ENCODE measurements around the gene ANKRD31.
"Not testable (repeated sequence)": the region's sequence is repeated elsewhere in the genome, so short reads cannot be mapped to it uniquely, and the experiment has no call there.

Gene ANKRD31

DNA sequence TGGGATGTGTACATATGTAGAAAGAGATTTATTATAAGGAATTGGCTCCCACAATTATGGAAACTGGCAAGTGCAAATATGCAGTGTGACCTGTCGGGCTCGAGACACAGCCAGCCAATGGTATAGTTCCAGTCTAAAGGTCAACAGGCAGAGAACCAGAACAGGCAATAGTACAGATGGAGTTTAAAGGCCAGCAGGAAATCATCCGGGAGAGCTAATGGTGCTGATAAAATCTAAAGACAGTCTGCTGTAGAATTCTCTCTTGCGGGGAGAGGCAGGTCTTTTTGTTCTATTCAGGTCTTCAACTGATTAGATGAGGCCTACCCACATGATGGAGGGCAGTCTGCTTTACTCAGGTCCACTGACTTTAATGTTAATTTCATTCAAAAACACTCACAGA, 21.8 kb downstream of the ANKRD31 start:
- DNase-seq = no peak

DNA sequence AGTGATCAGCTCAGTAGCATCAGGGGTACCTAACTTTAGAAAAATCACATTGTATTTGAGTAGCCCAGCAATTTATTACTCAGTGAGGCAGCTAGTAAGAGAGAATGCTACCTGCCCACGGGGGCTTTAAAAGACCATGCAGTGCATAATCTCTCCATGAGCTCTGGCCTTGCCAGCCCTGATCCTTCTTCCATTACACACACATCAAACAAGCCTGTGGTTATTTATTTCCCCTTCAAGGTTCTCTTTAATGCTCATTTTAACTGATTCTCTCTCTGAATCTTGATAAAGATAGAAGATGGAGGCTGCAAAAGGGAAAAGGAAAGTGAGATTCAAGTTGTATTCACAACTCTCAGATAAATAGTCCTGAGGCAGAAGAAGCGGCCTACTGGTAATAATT, 22.3 kb downstream of the ANKRD31 start:
- no peak for DNase-seq

DNA sequence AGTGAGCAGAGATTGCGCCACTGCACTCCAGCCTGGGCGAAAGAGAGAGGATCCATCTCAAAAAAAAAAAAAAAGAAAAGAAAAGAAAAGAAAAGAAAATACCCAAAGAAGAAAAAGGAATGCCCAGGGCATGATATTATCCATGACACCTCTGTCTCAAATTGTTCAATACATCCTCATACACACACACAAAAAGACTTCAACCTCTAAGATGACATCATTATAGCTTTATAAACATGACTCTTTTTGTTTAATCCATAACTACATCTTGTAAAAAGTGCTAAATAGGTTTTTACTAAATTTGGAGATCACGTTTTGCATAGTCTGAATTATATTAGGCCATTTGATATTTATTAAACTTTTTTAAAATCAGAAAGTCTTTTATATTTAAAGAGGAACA, 33.1 kb downstream of the ANKRD31 start:
- DNase-seq = no peak

- no peak for DNase-seq
Measured at GRCh38 chr5:75202935-75203334, 33.7 kb downstream of the ANKRD31 start.

DNA sequence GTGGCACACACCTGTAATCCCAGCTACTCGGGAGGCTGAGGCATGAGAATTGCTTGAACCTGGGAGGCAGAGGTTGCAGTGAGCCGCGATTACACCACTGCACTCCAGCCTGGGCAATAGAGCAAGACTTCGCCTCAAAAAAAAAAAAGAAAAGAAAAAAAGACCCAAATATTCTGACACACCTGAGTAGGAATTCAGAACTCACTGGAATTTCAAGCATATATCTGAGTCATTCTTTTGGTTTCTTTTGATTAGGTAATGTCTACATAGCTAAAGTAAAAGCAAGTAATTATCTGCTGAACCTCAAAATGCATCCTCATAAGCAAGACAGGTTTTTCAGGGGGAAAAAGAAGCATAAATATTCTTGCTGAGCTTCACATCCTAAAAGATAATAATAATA, 35.9 kb downstream of the ANKRD31 start:
- no peak for DNase-seq

DNA sequence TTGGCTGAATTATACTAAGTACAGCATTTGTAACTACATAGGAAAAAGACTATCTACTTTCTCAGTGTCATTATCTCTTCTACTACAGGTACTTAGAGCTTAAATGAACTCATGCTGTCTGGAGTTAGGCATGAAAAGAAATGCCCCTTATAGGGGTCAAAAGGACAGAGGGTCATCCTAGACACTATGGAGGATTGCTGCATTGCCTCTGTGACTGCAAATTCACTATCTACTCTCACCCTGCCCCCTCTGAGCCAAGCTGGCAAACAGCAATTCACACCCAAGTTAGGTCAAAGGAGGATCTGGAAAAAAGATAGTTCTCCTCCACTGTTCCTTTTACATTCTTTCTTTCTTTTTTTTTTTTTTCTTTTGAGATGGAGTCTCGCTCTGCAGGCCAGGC, 36.7 kb downstream of the ANKRD31 start:
- DNase-seq = no peak

- DNase-seq = no peak
Measured at GRCh38 chr5:75199071-75199470, 37.6 kb downstream of the ANKRD31 start.

DNA sequence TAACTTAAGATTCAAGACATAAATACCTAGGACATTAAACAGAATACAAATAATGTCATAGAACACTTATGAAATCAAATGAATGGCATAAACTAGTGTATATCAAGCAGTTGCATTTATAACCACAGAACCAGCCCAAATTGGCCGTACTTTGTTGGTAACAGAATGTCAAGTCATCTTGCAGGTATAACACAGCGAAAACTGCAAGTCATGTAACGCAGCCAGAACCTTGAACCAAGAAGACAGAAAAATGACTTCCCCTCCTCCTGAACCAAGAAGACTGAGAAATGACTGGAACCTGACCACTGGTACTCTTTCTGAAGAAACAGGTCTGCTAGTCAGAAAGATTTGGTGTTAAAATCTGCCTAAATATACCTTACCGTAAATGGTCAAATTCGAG, 38.9 kb downstream of the ANKRD31 start:
- DNase-seq = no peak

- DNase-seq = no peak
Measured at GRCh38 chr5:75192804-75193203, 43.9 kb downstream of the ANKRD31 start.

GRCh38 chr5:75192264-75192663, 44.4 kb downstream of the ANKRD31 start:
- no peak for DNase-seq

GRCh38 chr5:75190227-75190626, 46.5 kb downstream of the ANKRD31 start:
- DNase-seq = no peak

GRCh38 chr5:75189353-75189752, 47.3 kb downstream of the ANKRD31 start:
- DNase-seq = no peak

DNA sequence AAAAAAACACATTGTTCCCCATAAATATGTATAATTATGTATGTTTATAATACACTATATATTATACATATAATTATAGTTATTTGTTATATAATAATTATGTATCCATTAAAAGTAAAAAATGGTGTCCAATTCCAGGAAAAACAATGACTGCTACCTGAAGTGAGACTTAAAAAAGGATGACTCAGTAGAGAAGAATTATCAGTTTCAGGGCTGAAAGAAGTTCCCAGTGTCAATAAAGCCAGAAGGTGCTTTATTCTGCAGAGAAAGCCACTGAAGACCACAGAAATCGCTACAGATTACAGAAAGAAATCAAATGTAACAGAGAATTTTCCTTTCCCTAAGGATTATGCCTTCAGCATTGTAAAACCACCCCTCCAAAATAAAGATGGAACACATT, 50.9 kb downstream of the ANKRD31 start:
- no peak for DNase-seq

GRCh38 chr5:75176009-75176408, 60.7 kb downstream of the ANKRD31 start:
- not testable (repeated sequence) for DNase-seq

DNA sequence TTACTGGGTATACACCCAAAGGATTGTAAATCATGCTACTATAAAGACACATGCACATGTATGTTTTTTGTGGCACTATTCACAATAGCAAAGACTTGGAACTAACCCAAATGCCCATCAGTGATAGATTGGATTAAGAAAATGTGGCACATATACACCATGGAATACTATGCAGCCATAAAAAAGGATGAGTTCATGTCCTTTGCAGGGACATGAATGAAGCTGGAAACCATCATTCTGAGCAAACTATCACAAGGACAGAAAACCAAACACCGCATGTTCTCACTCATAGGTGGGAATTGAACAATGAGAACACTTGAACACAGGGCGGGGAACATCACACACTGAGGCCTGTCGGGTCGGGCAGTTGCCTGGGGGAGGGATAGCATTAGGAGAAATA, 61.8 kb downstream of the ANKRD31 start:
- not testable (repeated sequence) for DNase-seq

- DNase-seq = no peak
Measured at GRCh38 chr5:75169516-75169915, 67.2 kb downstream of the ANKRD31 start.

GRCh38 chr5:75168026-75168735, 68.5 kb downstream of the ANKRD31 start:
- no peak for DNase-seq

DNA sequence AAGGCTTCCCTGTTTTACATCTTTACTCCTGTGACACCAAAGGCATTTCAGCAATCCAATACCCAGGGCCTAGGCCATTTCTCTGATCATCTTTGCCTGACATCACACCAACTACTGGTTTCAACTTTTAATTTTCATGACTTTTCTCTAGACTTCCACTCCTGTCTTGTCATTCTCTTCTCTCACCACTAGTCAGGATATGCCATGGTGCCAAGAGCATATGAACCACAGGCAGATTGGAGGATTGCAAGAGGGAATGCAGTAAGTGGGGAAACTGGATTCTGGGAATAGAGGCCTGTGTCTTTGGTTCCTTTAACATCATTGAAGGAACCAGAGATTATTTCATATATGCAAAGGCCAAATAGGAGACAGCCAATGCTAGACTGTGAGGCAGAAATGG, 69.3 kb downstream of the ANKRD31 start:
- DNase-seq = no peak

- DNase-seq = not testable (repeated sequence)
Measured at GRCh38 chr5:75161508-75161907, 75.2 kb downstream of the ANKRD31 start.

GRCh38 chr5:75156585-75156984, 80.1 kb downstream of the ANKRD31 start:
- DNase-seq = no peak

- DNase-seq = no peak
Measured at GRCh38 chr5:75152860-75153259, 83.8 kb downstream of the ANKRD31 start.

GRCh38 chr5:75148051-75148450, 88.6 kb downstream of the ANKRD31 start:
- no peak for DNase-seq

- no peak for DNase-seq
Measured at GRCh38 chr5:75142566-75143136, 94.0 kb downstream of the ANKRD31 start.

GRCh38 chr5:75140277-75140676, 96.4 kb downstream of the ANKRD31 start:
- no peak for DNase-seq

DNA sequence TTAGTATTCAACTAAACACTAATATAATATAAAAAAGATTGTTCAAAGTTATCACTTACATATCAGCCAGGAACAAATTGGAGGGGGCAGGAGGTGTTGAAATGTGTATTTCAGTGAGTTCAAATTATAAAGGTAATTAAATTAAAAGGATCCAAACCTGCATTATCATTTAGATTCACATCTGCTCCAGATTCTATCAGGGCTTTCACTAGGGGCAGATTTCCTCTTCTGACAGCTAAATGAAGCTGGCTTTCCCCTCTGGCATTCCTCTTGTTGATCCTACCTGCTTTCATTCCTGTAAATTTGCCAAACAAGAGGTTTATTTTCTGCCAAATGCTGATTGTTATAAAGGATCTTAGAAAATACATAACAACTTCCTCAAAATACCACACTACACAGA, 98.0 kb downstream of the ANKRD31 start:
- no peak for DNase-seq

All from NCI-H748 treated with DMSO at 0.1 percent for 48 hours (cell line).